H9 (cell line): Measurements from ENCODE around the gene CDH15. TPM values are rescaled to one million over a fixed set of nuclear protein-coding genes. Genes with fewer than 3 reads are reported as not detected.

Experiments
- DNase-seq: peaks from one replicate; pipeline ENCODE4 v3.0.0-alpha.2; 2017
- H2AFZ ChIP-seq: one replicate; pipeline ENCODE4 v1.6.1; 2013; ENCODE audit warnings: mild to moderate bottlenecking, low read length, control low read depth, moderate library complexity
- H2AK5ac ChIP-seq: 2 replicates; pipeline ENCODE4 v1.6.1; 2013; ENCODE audit warnings: low read length, control low read depth, mixed read lengths; ENCODE audit not compliant: insufficient read length
- H2BK120ac ChIP-seq: one replicate; pipeline ENCODE4 v1.6.1; 2013; ENCODE audit warnings: low read depth, mild to moderate bottlenecking, low read length, control low read depth, inconsistent platforms; ENCODE audit not compliant: poor library complexity, severe bottlenecking
- H2BK12ac ChIP-seq: 2 replicates; pipeline ENCODE4 v1.6.1; 2013; ENCODE audit warnings: low read length, control low read depth, mixed read lengths, low read depth; ENCODE audit not compliant: insufficient read length
- H2BK15ac ChIP-seq: 2 replicates; pipeline ENCODE4 v1.6.1; 2013; ENCODE audit warnings: low read depth, low read length, control low read depth
- H2BK20ac ChIP-seq: one replicate; pipeline ENCODE4 v1.6.1; 2013; ENCODE audit warnings: low read depth, mild to moderate bottlenecking, low read length, control low read depth, inconsistent platforms; ENCODE audit not compliant: poor library complexity, severe bottlenecking
- H2BK5ac ChIP-seq: 2 replicates; pipeline ENCODE4 v1.6.1; 2013; ENCODE audit warnings: low read length, control low read depth, mixed read lengths; ENCODE audit not compliant: insufficient read length
- H3K14ac ChIP-seq: 2 replicates; pipeline ENCODE4 v1.6.1; 2013; ENCODE audit warnings: low read length, control low read depth; ENCODE audit not compliant: insufficient read depth
- H3K18ac ChIP-seq: 2 replicates; pipeline ENCODE4 v1.6.1; 2013; ENCODE audit warnings: low read depth, mild to moderate bottlenecking, mixed read lengths, low read length, control low read depth; ENCODE audit not compliant: insufficient read length
- H3K23ac ChIP-seq: 2 replicates; pipeline ENCODE4 v1.6.1; 2013; ENCODE audit warnings: low read length, control low read depth, mixed read lengths, low read depth; ENCODE audit not compliant: insufficient read length
- H3K23me2 ChIP-seq: 2 replicates; pipeline ENCODE4 v1.6.1; 2013; ENCODE audit warnings: low read depth, mild to moderate bottlenecking, mixed read lengths, low read length, control low read depth; ENCODE audit not compliant: insufficient read length, poor library complexity, severe bottlenecking
- H3K27ac ChIP-seq: 2 replicates; pipeline ENCODE4 v1.5.1; 2013; ENCODE audit warnings: low read length, control low read depth, mixed read lengths, low read depth; ENCODE audit not compliant: insufficient read length
- H3K27me3 ChIP-seq: 2 replicates; pipeline ENCODE4 v1.6.1; 2013; ENCODE audit warnings: low read length, control low read depth, inconsistent platforms; ENCODE audit not compliant: insufficient read depth
- H3K4ac ChIP-seq: 2 replicates; pipeline ENCODE4 v1.6.1; 2013; ENCODE audit warnings: low read depth, mild to moderate bottlenecking, control low read depth, inconsistent platforms, low read length, moderate library complexity
- H3K4me1 ChIP-seq: 2 replicates; pipeline ENCODE4 v1.6.1; 2013; ENCODE audit warnings: low read length, control low read depth, inconsistent platforms; ENCODE audit not compliant: insufficient read depth
- H3K4me2 ChIP-seq: 2 replicates; pipeline ENCODE4 v1.6.1; 2013; ENCODE audit warnings: low read length, control low read depth, mixed read lengths; ENCODE audit not compliant: insufficient read length, insufficient read depth
- H3K56ac ChIP-seq: 2 replicates; pipeline ENCODE4 v1.6.1; 2013; ENCODE audit warnings: low read depth, mild to moderate bottlenecking, mixed read lengths, low read length, control low read depth; ENCODE audit not compliant: insufficient read length
- H3K79me1 ChIP-seq: 2 replicates; pipeline ENCODE4 v1.6.1; 2013; ENCODE audit warnings: low read depth, mild to moderate bottlenecking, moderate library complexity, low read length, control low read depth, inconsistent platforms; ENCODE audit not compliant: insufficient read depth, poor library complexity, severe bottlenecking
- H3K79me2 ChIP-seq: 2 replicates; pipeline ENCODE4 v1.6.1; 2013; ENCODE audit warnings: low read length, control low read depth, inconsistent platforms; ENCODE audit not compliant: insufficient read depth
- H3K9ac ChIP-seq: 2 replicates; pipeline ENCODE4 v1.6.1; 2013; ENCODE audit warnings: low read length, control low read depth, mixed read lengths; ENCODE audit not compliant: insufficient read length; ENCODE audit errors: extremely low read depth
- H3K9me3 ChIP-seq: one replicate; pipeline ENCODE4 v1.6.1; 2013; ENCODE audit warnings: low read depth, low read length, inconsistent platforms; ENCODE audit not compliant: control insufficient read depth
- H3T11ph ChIP-seq: one replicate; pipeline ENCODE4 v1.6.1; 2013; ENCODE audit warnings: mild to moderate bottlenecking, low read length, control low read depth, inconsistent platforms
- H4K20me1 ChIP-seq: one replicate; pipeline ENCODE4 v1.6.1; 2013; ENCODE audit not compliant: control insufficient read depth, insufficient read length, insufficient read depth
- H4K5ac ChIP-seq: 2 replicates; pipeline ENCODE4 v1.6.1; 2013; ENCODE audit warnings: low read depth, mild to moderate bottlenecking, mixed read lengths, low read length, control low read depth; ENCODE audit not compliant: insufficient read length
- H4K8ac ChIP-seq: replicated peaks from 2 replicates; pipeline ENCODE4 v1.6.1; 2013; ENCODE audit warnings: low read length, control low read depth, mixed read lengths, low read depth; ENCODE audit not compliant: insufficient read length
- H4K91ac ChIP-seq: 2 replicates; pipeline ENCODE4 v1.6.1; 2013; ENCODE audit warnings: low read depth, mild to moderate bottlenecking, moderate library complexity, mixed read lengths, low read length, control low read depth; ENCODE audit not compliant: insufficient read length
- H3K27ac Mint-ChIP-seq, 3 experiments: 2 replicates in 2 of 3; 3 replicates in 1 of 3; pipeline ENCODE4 v1.8.0; 2020 to 2021; ENCODE audit warnings: mixed read lengths in 3 of 3, mild to moderate bottlenecking in 1 of 3, moderate library complexity in 1 of 3
- H3K27me3 Mint-ChIP-seq: 2 replicates; pipeline ENCODE4 v1.8.0; 2021; ENCODE audit warnings: low read depth, mild to moderate bottlenecking, moderate library complexity, mixed read lengths
- H3K36me3 Mint-ChIP-seq, 3 experiments: 2 replicates in 2 of 3; 3 replicates in 1 of 3; pipeline ENCODE4 v1.8.0; 2020 to 2021; ENCODE audit warnings: low read depth in 3 of 3, mixed read lengths in 3 of 3; ENCODE audit not compliant: insufficient read depth in 1 of 3
- H3K4me1 Mint-ChIP-seq, 2 experiments: 2 replicates each; pipeline ENCODE4 v1.8.0; 2020; ENCODE audit warnings: mixed read lengths in 2 of 2
- H3K4me3 Mint-ChIP-seq, 2 experiments: 2 replicates in 1 of 2; 3 replicates in 1 of 2; pipeline ENCODE4 v1.8.0; 2020 to 2021; ENCODE audit warnings: mild to moderate bottlenecking in 2 of 2, mixed read lengths in 2 of 2, moderate library complexity in 1 of 2
- H3K9me3 Mint-ChIP-seq, 2 experiments: 2 replicates in 1 of 2; 3 replicates in 1 of 2; pipeline ENCODE4 v1.8.0; 2020; ENCODE audit warnings: mild to moderate bottlenecking in 2 of 2, mixed read lengths in 2 of 2, moderate library complexity in 1 of 2
- CTCF ChIP-seq: fragments of 200-600 bp; sonication (generic); conservative IDR thresholded peaks from 3 replicates; pipeline ENCODE4 v1.8.0; 2021; ENCODE audit warnings: antibody characterized with exemption, mild to moderate bottlenecking
- WGBS: extraction: QIAGEN DNeasy Blood & Tissue Kit; methylation state at CpG from one replicate; pipeline ENCODE4 v1.1.7; 2013; ENCODE audit warnings: missing lambda C conversion rate, low lambda C conversion rate, mixed read lengths; ENCODE audit not compliant: insufficient read length; ENCODE audit errors: extremely low coverage; 5-methylcytosine and 5-hydroxymethylcytosine counted together
- total RNA-seq: library from RNA; stranded (reverse); gene quantifications from 2 replicates; pipeline ENCODE4 v1.2.1, GENCODE V29; 2021

Gene CDH15
- total RNA-seq, 1 experiment from 2014 or later = 0.28 TPM

- H3K18ac ChIP-seq = no peak overlapping the region
Measured at GRCh38 chr16:89189358-89190025, 17.9 kb downstream of the CDH15 start.

More at GRCh38 chr16:89189358-89190025, 17.9 kb downstream of the CDH15 start:
- Histone ChIP-seq H3K23ac (no peak overlapping the region), H3K27ac (no peak overlapping the region), H3K79me1 (no peaks in the 10 kb centered on the region), H4K8ac (no peak overlapping the region), H3K23me2 (peaks cover 5% of the 10 kb centered on the region), H2BK5ac (no peak overlapping the region), H2BK15ac (no peak overlapping the region), H3K4ac (no peak overlapping the region), H3K4me2 (no peak overlapping the region), H3T11ph (no peak overlapping the region), H3K4me1 (no peaks in the 10 kb centered on the region), H3K9ac (no peak overlapping the region), H4K5ac (no peak overlapping the region), H3K14ac (no peak overlapping the region), H3K9me3 (no peaks in the 10 kb centered on the region), H4K91ac (no peak overlapping the region), H2BK12ac (no peak overlapping the region), H2BK120ac (no peak overlapping the region), H3K56ac (no peak overlapping the region), H2BK20ac (no peak overlapping the region), H2AFZ (no peak overlapping the region), H3K79me2 (no peaks in the 10 kb centered on the region), H3K27me3 (no peaks in the 10 kb centered on the region; the same call in 1 of the 2 replicates), H4K20me1 (no peaks in the 10 kb centered on the region), H2AK5ac (no peak overlapping the region)
- no peak for TF ChIP-seq CTCF
- Mint-ChIP-seq H3K4me3 (no peak overlapping the region; a peak in 1 of 5 replicates), H3K9me3 (peaks cover 5% of the 10 kb centered on the region in 2 experiments; a peak in 2 of 5 replicates), H3K4me1 (no peaks in the 10 kb centered on the region), H3K36me3 (no peaks in the 10 kb centered on the region), H3K27ac (no peak overlapping the region), H3K27me3 (peaks cover 32% of the 10 kb centered on the region)
- peak; percentile 15 for DNase-seq
- WGBS = no CpG with 5 or more reads among the region's 14 CpGs
